HG03045 (cell line): ENCODE data around the gene SNRPD2.
"Not testable (repeated sequence)": the region's sequence is repeated elsewhere in the genome, so short reads cannot be mapped to it uniquely, and the experiment has no call there.

ENCODE experiments used
- ATAC-seq: cut with Tn5 transposase; IDR thresholded peaks from one replicate; pipeline ENCODE4 v1.9.1; 2021; ENCODE audit warnings: mild to moderate bottlenecking, moderate library complexity; ENCODE audit not compliant: unreplicated experiment

The SNRPD2 gene

DNA sequence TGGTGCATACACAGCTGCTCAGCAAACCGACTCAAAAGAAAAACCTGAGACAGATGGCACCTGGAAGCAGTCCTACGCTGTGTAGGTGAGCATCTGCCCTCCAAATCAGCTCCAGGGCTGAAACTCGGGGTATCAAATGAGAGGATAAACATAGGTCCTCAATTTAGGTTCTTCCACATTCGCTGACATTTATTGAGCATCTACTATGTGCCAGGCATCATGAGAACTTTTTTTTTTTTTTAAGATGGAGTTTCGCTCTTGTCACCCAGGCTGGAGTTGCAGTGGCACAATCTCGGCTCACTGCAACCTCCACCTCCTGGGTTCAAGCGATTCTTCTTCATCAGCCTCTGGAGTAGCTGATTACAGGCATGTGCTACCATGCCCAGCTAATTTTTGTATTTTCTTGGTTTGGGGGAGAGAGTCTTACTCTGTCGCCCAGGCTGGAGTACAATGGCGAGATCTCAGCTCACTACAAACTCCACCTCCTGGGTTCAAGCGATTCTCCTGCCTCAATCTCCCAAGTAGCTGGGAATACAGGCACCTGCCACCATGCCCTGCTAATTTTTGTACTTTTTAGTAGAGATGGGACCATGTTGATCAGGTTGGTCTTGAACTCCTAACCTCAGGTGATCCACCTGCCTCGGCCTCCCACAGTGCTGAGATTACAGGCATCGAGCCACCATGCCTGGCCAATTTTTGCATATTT lies 14.1 kb upstream of the SNRPD2 start:
- no peak for ATAC-seq

DNA sequence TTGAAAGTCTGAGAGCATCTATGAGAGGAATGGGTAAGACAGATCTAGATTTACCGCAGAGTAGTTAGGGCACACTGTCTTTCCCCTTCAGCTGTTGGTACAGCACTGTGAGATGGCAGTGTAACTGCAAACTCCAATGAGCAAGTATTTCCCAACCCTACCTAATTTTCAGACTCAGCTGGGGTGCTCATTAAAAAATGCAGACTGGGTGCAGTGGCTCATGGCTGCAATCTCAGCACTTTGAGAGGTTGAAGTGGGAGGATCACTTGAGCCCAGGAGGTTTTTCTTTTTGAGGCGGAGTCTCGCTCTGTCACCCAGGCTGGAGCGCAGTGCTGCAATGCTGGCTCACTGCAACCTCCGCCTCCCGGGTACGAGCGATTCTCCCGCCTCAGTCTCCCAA lies 13.4 kb upstream of the SNRPD2 start:
- ATAC-seq = no peak

GRCh38 chr19:45701676-45702075 lies 9.9 kb upstream of the SNRPD2 start:
- no peak for ATAC-seq

DNA sequence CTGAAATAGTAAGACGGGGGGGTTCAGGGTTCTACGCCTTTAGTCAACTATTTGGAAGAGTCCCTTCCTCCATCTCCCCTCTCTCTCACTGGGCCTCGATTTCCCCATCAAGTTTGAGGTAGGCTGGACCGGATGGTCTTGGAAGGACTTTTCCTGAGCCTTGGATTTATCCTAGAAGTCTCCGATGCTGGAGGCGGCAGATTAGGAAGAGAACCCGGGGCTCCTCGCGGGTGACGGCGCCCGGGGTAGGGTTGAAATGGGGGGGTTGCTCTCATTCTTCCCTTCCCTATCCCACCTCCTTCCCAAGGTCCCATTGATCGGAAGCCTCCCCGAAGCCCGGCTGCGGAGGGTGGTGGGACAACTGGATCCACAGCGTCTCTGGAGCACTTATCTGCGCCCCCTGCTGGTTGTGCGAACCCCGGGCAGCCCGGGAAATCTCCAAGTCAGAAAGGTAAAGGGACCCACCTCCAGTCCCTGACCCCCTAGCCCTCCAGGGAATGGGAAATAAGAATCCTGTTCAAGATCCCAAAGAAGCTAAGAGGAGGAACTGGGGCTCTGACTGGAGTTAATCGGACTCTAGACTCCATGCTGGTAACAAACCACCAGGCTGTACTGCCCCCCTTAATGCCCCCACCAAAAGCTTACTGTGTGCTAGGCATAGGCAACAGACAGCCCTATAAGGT lies 1.5 kb upstream of the SNRPD2 start:
- no peak for ATAC-seq

GRCh38 chr19:45692187-45693105 lies 693 bp upstream of the SNRPD2 start, which contains the start of gene QPCTL:
Gene QPCTL (plus strand): TSS chr19:45692666. CDS start chr19:45692704, 38 bp downstream.
- peak; percentile 86 for ATAC-seq

- ATAC-seq = no peak
Measured at GRCh38 chr19:45687599-45687998, 4.2 kb downstream of the SNRPD2 start.

DNA sequence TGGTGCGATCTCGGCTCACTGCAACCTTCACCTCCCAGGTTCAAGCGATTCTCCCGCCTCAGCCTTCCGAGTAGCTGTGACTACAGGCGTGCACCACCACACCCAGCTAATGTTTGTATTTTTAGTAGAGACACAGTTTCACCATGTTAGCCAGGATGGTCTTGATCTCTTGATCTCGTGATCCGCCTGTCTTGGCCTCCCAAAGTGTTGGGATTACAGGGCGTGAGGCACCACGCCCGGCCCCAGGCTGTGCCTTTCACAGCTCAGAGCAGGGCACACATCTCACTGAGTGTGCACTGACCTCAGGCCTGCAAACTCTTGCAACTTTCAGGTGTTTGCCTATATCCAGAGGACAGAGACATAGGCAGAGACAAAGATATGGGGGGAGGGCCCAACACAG lies 6.7 kb downstream of the SNRPD2 start:
- not testable (repeated sequence) for ATAC-seq

DNA sequence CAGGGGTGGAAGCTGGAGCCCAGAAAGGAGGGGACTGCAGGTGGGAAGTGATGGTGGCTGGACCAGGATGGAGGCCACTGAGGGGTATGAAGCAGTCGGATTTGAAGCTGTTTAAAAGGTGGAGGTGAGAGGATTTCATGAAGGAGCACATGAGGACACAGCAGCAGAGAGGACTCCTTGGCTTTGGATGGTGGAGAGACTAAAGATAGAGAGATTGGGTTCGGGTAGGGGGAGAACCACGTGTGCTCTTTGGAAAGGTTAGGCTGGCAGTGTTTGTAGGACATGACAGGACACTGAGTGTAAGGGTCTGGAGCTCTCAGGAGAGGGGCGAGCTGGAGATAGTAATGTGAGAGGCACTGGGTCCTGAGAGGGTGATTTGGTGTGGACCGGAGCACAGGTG lies 8.8 kb downstream of the SNRPD2 start:
- no peak for ATAC-seq

DNA sequence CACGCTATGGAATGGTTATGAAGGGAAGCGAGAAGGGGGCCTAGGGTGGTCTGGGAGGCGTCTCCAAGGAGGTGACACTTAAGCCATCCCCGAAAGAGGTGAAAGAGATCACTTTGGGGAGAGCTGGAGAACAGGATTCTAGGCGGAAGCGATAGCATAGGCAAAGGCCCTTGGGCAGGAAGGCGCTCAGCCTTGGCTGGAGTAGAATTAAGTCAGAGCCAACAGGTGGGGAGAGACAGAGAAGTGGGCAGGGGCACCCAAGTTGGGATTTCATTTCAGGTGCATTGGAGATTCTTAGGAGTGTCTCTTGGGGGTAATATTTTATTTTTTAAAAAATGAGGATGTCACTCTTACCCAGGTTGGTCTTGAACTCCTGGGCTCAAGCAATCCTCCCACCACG lies 9.6 kb downstream of the SNRPD2 start:
- ATAC-seq = no peak

DNA sequence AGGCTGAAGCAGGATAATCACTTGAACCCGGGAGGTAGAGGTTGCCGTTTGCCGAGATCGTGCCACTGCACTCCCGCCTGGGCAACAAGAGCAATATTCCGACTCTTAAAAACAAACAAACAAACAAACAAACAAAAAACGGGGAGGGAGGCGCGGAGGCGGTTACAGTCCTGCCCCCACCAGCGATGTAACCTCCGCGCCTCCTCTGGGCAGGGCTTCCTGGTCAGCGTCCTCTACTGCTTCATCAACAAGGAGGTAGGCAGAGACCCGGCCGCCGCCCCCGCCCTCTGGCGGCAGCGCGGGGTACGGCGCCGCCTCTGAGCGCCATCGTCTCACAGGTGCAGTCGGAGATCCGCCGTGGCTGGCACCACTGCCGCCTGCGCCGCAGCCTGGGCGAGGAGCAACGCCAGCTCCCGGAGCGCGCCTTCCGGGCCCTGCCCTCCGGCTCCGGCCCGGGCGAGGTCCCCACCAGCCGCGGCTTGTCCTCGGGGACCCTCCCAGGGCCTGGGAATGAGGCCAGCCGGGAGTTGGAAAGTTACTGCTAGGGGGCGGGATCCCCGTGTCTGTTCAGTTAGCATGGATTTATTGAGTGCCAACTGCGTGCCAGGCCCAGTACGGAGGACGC lies 10.2 kb downstream of the SNRPD2 start:
- ATAC-seq = peak; percentile 59

DNA sequence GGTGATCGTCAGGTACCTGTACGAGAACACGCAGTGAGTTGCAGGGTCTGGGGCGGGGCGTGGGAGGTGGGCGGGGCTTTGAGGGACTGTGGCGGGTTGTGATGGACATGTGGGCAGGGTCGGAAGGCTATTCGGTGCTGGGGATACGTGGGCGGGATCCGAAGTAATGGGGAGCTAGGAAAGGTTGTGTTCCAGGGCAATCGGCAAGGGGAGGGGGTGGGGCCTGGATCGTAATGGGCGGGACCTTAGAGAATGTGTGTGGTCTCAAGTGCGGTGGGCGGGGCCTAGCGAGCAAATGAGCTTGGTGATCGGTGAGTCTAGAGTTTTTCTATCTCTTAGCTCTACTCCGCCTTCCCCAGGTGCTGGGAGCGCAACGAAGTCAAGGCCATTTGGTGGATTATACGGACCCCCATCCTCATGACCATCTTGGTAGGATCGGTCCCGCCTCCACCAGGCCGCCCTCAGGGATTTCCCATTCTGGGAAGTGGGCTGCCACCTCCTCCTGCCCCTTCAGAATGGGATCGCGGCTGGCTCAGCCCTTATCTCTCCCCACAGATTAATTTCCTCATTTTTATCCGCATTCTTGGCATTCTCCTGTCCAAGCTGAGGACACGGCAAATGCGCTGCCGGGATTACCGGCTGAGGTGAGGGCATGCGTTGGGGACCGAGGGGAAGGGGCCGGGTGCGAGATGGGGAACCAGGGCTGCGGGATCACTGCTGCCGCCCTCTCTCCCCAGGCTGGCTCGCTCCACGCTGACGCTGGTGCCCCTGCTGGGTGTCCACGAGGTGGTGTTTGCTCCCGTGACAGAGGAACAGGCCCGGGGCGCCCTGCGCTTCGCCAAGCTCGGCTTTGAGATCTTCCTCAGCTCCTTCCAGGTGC lies 14.2 kb downstream of the SNRPD2 start:
- peak; percentile 44 for ATAC-seq

- ATAC-seq = peak; percentile 5
Measured at GRCh38 chr19:45676851-45677263, 14.9 kb downstream of the SNRPD2 start.

DNA sequence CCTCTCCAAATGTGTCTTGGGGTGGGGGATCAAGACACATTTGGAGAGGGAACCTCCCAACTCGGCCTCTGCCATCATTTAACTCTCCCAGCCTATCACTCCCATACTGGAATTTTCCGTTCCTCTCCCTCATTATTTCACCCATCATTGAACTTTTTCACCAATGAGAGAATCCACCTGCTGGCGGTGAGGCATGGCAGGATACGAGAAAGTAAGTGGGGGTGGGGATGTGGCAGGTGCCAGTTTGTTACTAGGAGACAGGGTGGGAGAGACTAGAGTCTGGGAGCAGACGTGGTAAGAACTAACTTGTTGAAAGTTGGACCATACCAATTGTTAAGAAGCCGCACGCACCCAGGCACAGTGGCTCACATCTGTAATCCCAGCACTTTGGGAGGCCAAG lies 16.8 kb downstream of the SNRPD2 start:
- ATAC-seq = no peak

DNA sequence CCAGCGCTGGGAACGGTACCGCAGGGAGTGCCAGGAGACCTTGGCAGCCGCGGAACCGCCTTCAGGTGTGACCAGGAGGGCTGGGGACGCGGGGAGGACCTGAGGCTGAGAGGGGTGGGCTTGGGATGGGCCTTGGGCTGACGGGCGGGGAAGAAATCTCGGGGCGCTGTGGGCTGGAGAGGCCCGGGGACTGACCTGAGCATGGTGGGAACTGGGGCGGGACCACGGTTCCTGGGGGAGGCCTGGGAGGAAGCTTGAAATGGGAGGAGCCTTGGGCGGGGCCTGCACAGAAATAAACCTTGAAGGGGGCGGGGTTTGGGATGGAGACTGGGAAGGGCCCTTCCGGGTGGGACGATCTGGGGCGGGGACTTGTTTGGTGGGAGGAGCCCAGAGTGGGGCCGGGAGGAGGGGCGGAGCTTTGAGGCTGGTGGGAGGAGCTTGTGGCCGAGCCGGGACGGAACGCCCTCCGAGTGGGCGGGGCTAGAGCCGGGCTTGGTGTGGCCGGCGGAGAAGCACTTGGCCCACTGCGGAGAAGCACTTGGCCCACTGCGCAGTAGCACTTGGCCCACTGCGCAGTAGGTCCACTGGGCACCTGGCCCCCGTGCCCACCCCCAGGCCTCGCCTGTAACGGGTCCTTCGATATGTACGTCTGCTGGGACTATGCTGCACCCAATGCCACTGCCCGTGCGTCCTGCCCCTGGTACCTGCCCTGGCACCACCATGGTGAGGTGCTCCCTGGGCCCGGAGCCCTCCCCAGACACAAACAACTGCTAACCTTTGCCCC lies 20.9 kb downstream of the SNRPD2 start:
- ATAC-seq = peak; percentile 51

DNA sequence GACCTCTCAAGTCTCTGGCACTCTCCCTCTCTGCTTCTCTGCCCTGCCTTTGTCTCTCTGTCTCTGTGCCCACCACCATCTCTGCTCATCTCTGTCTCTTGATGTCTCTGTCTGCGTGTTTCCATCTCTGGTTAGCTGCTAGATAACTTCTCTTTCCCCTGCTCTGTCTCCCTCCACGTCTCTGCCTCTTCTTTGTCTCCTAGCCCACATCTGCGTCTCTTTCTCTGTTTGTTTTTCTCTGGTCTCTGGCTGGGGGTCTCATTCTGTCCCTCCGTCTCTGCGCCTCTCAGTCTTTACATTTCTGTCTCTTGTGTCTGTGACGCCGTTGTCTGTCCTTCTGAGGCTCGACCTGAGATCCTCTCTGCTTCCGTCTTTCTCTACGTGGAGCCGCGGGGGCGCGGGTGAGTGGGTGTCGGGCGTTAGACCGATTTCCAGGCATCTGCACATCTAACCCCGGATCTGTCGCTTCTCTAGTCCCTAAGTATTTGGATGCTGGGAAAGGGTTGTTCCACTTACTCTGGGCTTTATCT lies 23.3 kb downstream of the SNRPD2 start:
- no peak for ATAC-seq

DNA sequence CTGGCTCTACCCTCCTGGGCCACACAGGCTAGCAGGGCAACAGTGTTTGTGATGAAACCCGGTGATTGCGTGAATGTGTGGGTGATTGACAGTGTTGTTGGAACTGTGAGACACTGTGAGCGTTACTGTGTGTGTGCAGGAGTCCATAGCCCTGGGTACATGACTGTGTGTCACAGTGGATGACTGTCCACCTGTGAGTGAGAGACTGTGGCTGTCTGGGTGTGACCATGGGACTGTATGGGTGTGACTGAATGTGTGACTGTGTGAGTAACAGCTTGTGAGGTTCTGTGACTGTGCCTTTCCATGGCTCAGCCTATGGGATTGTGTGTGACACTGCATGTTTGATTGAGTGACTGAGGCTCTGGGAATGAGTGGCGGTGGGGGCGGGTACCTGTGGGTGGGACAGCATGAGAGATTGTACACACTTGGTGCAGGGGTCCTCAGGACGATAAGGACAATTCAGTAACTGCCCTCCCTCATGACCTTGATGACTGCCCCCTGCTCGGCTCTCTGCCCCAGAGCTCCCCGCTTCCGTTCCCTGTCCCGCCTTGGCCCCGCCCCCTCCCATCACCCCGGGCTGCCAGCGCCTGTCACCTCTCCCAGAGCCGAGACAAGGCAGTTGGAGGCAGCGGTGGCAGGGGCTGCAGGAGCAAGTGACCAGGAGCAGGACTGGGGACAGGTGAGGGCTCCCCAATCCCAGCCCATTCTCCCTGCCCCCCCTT lies 24.0 kb downstream of the SNRPD2 start, which contains the start of gene GIPR:
GIPR (plus strand) TSS at position 602 of the 722 bp plus-strand sequence. CDS start 1,300 bp downstream, outside the sequence.
- ATAC-seq = no peak

DNA sequence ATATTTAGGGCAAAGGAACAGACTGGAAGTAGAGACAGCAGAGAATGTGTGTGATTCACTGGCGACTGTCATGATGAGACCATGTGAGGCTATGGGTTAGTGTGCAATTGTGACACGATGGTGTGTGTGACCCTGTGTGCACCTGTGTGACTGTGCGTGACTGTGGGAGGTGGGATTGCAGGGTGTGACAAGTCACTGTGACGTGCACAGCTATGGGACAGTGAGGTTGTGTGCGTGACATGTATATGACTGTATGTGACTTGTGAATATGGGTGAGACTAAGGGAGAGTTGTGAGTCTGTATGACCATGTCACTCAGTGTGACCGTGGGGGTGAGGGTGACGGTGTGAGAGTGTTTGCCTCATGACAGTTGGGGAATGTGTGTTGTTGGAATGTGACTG lies 27.2 kb downstream of the SNRPD2 start:
- ATAC-seq = no peak

DNA sequence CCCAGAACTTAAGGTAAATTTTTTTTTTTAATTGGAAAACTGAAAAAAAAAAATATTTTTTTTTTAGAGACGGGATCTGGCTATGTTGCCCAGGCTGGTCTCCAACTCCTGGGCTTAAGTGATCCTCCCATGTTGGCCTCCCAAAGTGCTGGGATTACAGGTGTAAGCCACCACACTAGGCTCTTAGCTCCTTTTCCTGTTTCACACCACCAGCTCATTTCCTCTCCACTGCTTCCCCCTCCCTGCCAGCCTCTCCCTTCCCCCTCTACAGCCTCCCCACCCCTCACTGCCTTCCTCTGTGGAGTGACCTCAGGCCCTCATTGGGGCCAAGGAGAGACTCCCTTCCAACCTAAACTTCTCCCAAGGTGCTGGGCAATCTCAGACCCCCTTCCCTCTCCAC lies 28.0 kb downstream of the SNRPD2 start:
- ATAC-seq = no peak
